IMR-90 (cell line): ENCODE measurements around the gene MPV17. TPM values are rescaled to one million over a fixed set of nuclear protein-coding genes. Genes with fewer than 3 reads are reported as not detected.

ENCODE experiments used
- ATAC-seq: fragments of 200-7000 bp; cut with Tn5 transposase; 2 replicates; pipeline ENCODE4 v1.9.1; 2020; ENCODE audit warnings: low read depth, mild to moderate bottlenecking, moderate library complexity
- BruUV-seq: library from RNA; stranded (reverse); fragments of 400-500 nt; replicated peaks from 2 replicates; lab custom pipeline; 2021; lab: Mats Ljungman, UMichigan
- CTCF ChIA-PET: fragments of 300-600 bp; formaldehyde crosslinking; extraction: SDS; loops from one replicate; lab custom pipeline; 2021; ENCODE audit warnings: antibody characterized with exemption; lab: Yijun Ruan, JAX
- POLR2A ChIA-PET: fragments of 300-600 bp; sonication (Branson Sonifier 250); formaldehyde crosslinking; loops from one replicate; lab custom pipeline; 2022; ENCODE audit warnings: antibody characterized with exemption; ENCODE audit not compliant: unreplicated experiment; lab: Charles Lee
- DNase-seq: peaks from one replicate; pipeline ENCODE4 v3.0.0; 2013
- H2AFZ ChIP-seq: replicated peaks from 2 replicates; pipeline ENCODE3; 2013; ENCODE audit warnings: low read length, mild to moderate bottlenecking; ENCODE audit not compliant: poor library complexity
- H2AK5ac ChIP-seq: 2 replicates; pipeline ENCODE4 v1.6.1; 2013; ENCODE audit warnings: low read depth, low read length, inconsistent platforms
- H2AK9ac ChIP-seq: replicated peaks from 2 replicates; pipeline ENCODE3; 2013; ENCODE audit warnings: mild to moderate bottlenecking, low read depth, low read length, moderate library complexity; ENCODE audit not compliant: poor library complexity
- H2BK120ac ChIP-seq: 2 replicates; pipeline ENCODE4 v1.6.1; 2013; ENCODE audit warnings: low read depth, low read length, inconsistent platforms
- H2BK15ac ChIP-seq: 3 replicates; pipeline ENCODE4 v1.6.1; 2013; ENCODE audit warnings: low read depth, low read length, inconsistent platforms
- H2BK20ac ChIP-seq: 2 replicates; pipeline ENCODE4 v1.6.1; 2013; ENCODE audit warnings: low read depth, mild to moderate bottlenecking, inconsistent platforms, low read length, moderate library complexity
- H2BK5ac ChIP-seq: 2 replicates; pipeline ENCODE4 v1.6.1; 2013; ENCODE audit warnings: mild to moderate bottlenecking, low read depth, low read length, inconsistent platforms; ENCODE audit not compliant: poor library complexity, severe bottlenecking
- H3K14ac ChIP-seq: replicated peaks from 2 replicates; pipeline ENCODE4 v1.6.1; 2013; ENCODE audit warnings: low read depth, low read length, inconsistent platforms
- H3K18ac ChIP-seq: 2 replicates; pipeline ENCODE4 v1.6.1; 2013; ENCODE audit warnings: low read depth, low read length, control low read depth
- H3K23ac ChIP-seq: 2 replicates; pipeline ENCODE4 v1.6.1; 2013; ENCODE audit warnings: low read depth, low read length, inconsistent platforms
- H3K27ac ChIP-seq: 2 replicates; pipeline ENCODE4 v1.5.1; 2013; ENCODE audit warnings: mild to moderate bottlenecking, control low read depth, low read length; ENCODE audit not compliant: insufficient read depth
- H3K27me3 ChIP-seq: 2 replicates; pipeline ENCODE4 v1.6.1; 2013; ENCODE audit warnings: low read length; ENCODE audit not compliant: control insufficient read depth, insufficient read depth
- H3K36me3 ChIP-seq: 2 replicates; pipeline ENCODE4 v1.6.1; 2013; ENCODE audit warnings: low read length, mixed read lengths; ENCODE audit not compliant: control insufficient read depth, insufficient read depth
- H3K4ac ChIP-seq: 2 replicates; pipeline ENCODE4 v1.6.1; 2013; ENCODE audit warnings: low read depth, low read length, inconsistent platforms
- H3K4me1 ChIP-seq: 2 replicates; pipeline ENCODE4 v1.6.1; 2013; ENCODE audit warnings: low read length, mixed read lengths; ENCODE audit not compliant: control insufficient read depth, insufficient read depth
- H3K4me2 ChIP-seq: 2 replicates; pipeline ENCODE4 v1.6.1; 2013; ENCODE audit warnings: low read depth, mild to moderate bottlenecking, control low read depth, low read length, moderate library complexity
- H3K4me3 ChIP-seq: 2 replicates; pipeline ENCODE4 v1.5.1; 2013; ENCODE audit warnings: low read depth, mild to moderate bottlenecking, control low read depth, low read length, moderate library complexity; ENCODE audit not compliant: insufficient read depth
- H3K56ac ChIP-seq: 2 replicates; pipeline ENCODE4 v1.6.1; 2013; ENCODE audit warnings: low read length, inconsistent platforms; ENCODE audit not compliant: insufficient read depth; ENCODE audit errors: extremely low read depth
- H3K79me1 ChIP-seq, 2 experiments: 2 replicates each; pipeline ENCODE4 v1.6.1; 2013; ENCODE audit warnings: low read length in 2 of 2, inconsistent platforms in 1 of 2, low read depth in 1 of 2
- H3K9ac ChIP-seq: 2 replicates; pipeline ENCODE4 v1.6.1; 2013; ENCODE audit warnings: low read depth, low read length, control low read depth
- H3K9me1 ChIP-seq: 2 replicates; pipeline ENCODE4 v1.6.1; 2013; ENCODE audit warnings: low read length, inconsistent platforms; ENCODE audit not compliant: insufficient read depth
- H3K9me3 ChIP-seq: 2 replicates; pipeline ENCODE4 v1.6.1; 2013; ENCODE audit warnings: low read length; ENCODE audit not compliant: control insufficient read depth, insufficient read depth
- H4K20me1 ChIP-seq: 2 replicates; pipeline ENCODE4 v1.6.1; 2013; ENCODE audit warnings: low read length, inconsistent platforms; ENCODE audit not compliant: insufficient read depth
- H4K5ac ChIP-seq: 2 replicates; pipeline ENCODE4 v1.6.1; 2013; ENCODE audit warnings: mild to moderate bottlenecking, low read depth, low read length, control low read depth
- H4K8ac ChIP-seq, 2 experiments: 2 replicates each; pipeline ENCODE4 v1.6.1; 2013; ENCODE audit warnings: low read depth in 2 of 2, low read length in 2 of 2, control low read depth in 1 of 2, inconsistent platforms in 1 of 2
- H4K91ac ChIP-seq: 2 replicates; pipeline ENCODE4 v1.6.1; 2013; ENCODE audit warnings: low read depth, low read length, inconsistent platforms; ENCODE audit not compliant: insufficient read depth
- BHLHE40 ChIP-seq: fragments of 150-350 bp; IDR thresholded peaks from 2 replicates; pipeline ENCODE4 v1.6.1; 2016; ENCODE audit warnings: mild to moderate bottlenecking, low read depth, low read length
- CEBPB ChIP-seq: IDR thresholded peaks from 2 replicates; pipeline ENCODE4 v1.6.1; 2012; ENCODE audit warnings: low read depth, low read length, improper control_type of control experiment
- ELK1 ChIP-seq: fragments of 150-350 bp; IDR thresholded peaks from 2 replicates; pipeline ENCODE4 v1.6.1; 2016; ENCODE audit warnings: low read depth, mild to moderate bottlenecking, low read length, moderate library complexity, borderline replicate concordance
- FOS ChIP-seq: fragments of 150-350 bp; IDR thresholded peaks from 2 replicates; pipeline ENCODE4 v1.6.1; 2016; ENCODE audit warnings: low read depth, low read length
- MAFK ChIP-seq: IDR thresholded peaks from 2 replicates; pipeline ENCODE4 v1.6.1; 2012; ENCODE audit warnings: low read depth, low read length, improper control_type of control experiment
- MAZ ChIP-seq: IDR thresholded peaks from 2 replicates; pipeline ENCODE4 v1.6.1; 2012; ENCODE audit warnings: low read depth, mild to moderate bottlenecking, low read length, improper control_type of control experiment, moderate library complexity, borderline replicate concordance
- NFE2L2 ChIP-seq: fragments of 150-350 bp; IDR thresholded peaks from 2 replicates; pipeline ENCODE4 v1.6.1; 2016; ENCODE audit warnings: low read depth, mild to moderate bottlenecking, low read length
- RCOR1 ChIP-seq: IDR thresholded peaks from 2 replicates; pipeline ENCODE4 v1.6.1; 2012; ENCODE audit warnings: mild to moderate bottlenecking, low read length, improper control_type of control experiment; ENCODE audit not compliant: insufficient replicate concordance
- RFX5 ChIP-seq: IDR thresholded peaks from 2 replicates; pipeline ENCODE4 v1.8.0; 2012; ENCODE audit warnings: low read depth, mild to moderate bottlenecking, low read length, moderate library complexity
- USF2 ChIP-seq: fragments of 150-350 bp; IDR thresholded peaks from 2 replicates; pipeline ENCODE4 v1.6.1; 2017; ENCODE audit warnings: mild to moderate bottlenecking, antibody characterized with exemption, low read length, low read depth
- WGBS, 2 experiments: methylation state at CpG; one replicate each; pipeline versions ENCODE4 v1.1.5 to v1.1.7; 2013; ENCODE audit warnings: missing lambda C conversion rate in 2 of 2; ENCODE audit not compliant: insufficient read length in 1 of 2; ENCODE audit errors: extremely low coverage in 2 of 2; 5-methylcytosine and 5-hydroxymethylcytosine counted together
- dilution Hi-C: fragments of 300-500 bp; cut with HindIII; formaldehyde crosslinking; loops from one replicate; pipeline ENCODE4 v1.14.3; 2018; ENCODE audit warnings: low sequenced_read_pairs; ENCODE audit not compliant: unreplicated experiment
- in situ Hi-C: fragments of 300-500 bp; cut with MboI; formaldehyde crosslinking; loops from 3 replicates; pipeline ENCODE4 v1.14.3; 2019; ENCODE audit warnings: low sequenced_read_pairs, inconsistent platforms, mixed read lengths
- intact Hi-C: fragments of 100-400 bp; cut with micrococcal nuclease; formaldehyde crosslinking; loops from 2 replicates; pipeline ENCODE4 v1.10.0; 2022
- polyA plus RNA-seq, 3 experiments: library from polyadenylated mRNA; depleted of rRNA; stranded (reverse); fragments of >200 nt; gene quantifications; 2 replicates each; pipeline ENCODE4 v1.2.3, GENCODE V29; 2012; ENCODE audit warnings: low replicate concordance in 1 of 3
- total RNA-seq: library from RNA; depleted of rRNA; stranded (reverse); fragments of >200 nt; gene quantifications from 2 replicates; pipeline ENCODE4 v1.2.3, GENCODE V29; 2012

MPV17 gene
- total and polyA plus RNA-seq, 2 of the 4 experiments (the other 2 are of a cell fraction) = 70.4 to 160 TPM

GRCh38 chr2:27304488-27305240, 18.2 kb downstream of the MPV17 start:
- intact Hi-C loops = no loop called here
- POLR2A ChIA-PET = no interaction called here

More at GRCh38 chr2:27304488-27305240, 18.2 kb downstream of the MPV17 start:
- CTCF ChIA-PET = interaction anchor here (1.6 kb wide), 1 partner anchor 41 kb away, joined by 8 read pairs; the partner anchor contains the start of gene SLC30A3
- no peaks in the 10 kb centered on the region; the same call in 1 of the 2 replicates for H3K4me1 ChIP-seq
- no peak overlapping the region for H3K27ac ChIP-seq
- H3K36me3 ChIP-seq = peaks cover 6% of the 10 kb centered on the region
- no peak overlapping the region for H3K4me3 ChIP-seq
- no peak overlapping the region for H3K9ac ChIP-seq
- ATAC-seq = no peak
- H3K56ac ChIP-seq = no peak overlapping the region
- no peak overlapping the region for H3K4me2 ChIP-seq
- no peak overlapping the region for H4K5ac ChIP-seq
- BruUV-seq = no TSS peak
- H3K4ac ChIP-seq = no peak overlapping the region
- H2AK9ac ChIP-seq = peak overlapping the region; percentile 45
- no peak overlapping the region for H4K91ac ChIP-seq
- no peak overlapping the region for H3K14ac ChIP-seq
- WGBS, 2 experiments = 76% methylated on average over 7 of the region's 13 CpGs; no CpG with 5 or more reads in 1 of the 2 experiments
- no peak overlapping the region for H2BK120ac ChIP-seq
- H4K20me1 ChIP-seq = peaks cover 10% of the 10 kb centered on the region
- H4K8ac ChIP-seq = no peak overlapping the region
- no peaks in the 10 kb centered on the region for H3K79me1 ChIP-seq
- TF ChIP-seq RFX5 (no peak), MAZ (no peak), USF2 (no peak), RCOR1 (no peak), CEBPB (no peak), NFE2L2 (no peak), BHLHE40 (no peak), MAFK (no peak), FOS (no peak), ELK1 (no peak)
- no peak overlapping the region for H2BK5ac ChIP-seq
- H2BK15ac ChIP-seq = no peak overlapping the region
- H3K18ac ChIP-seq = no peak overlapping the region
- no peak overlapping the region for H2AK5ac ChIP-seq
- H3K9me1 ChIP-seq = no peaks in the 10 kb centered on the region; the same call in 1 of the 2 replicates
- dilution Hi-C loops (no loop called here), in situ Hi-C loops (no loop called here)
- no peak overlapping the region for H2AFZ ChIP-seq
- DNase-seq = no peak
- H3K23ac ChIP-seq = no peak overlapping the region
- no peak overlapping the region for H2BK20ac ChIP-seq
- H3K9me3 ChIP-seq = no peaks in the 10 kb centered on the region; the same call in 1 of the 2 replicates
- H3K27me3 ChIP-seq = peaks cover 41% of the 10 kb centered on the region
